Esophagus mucosa (tissue), 1 donor: ENCODE data around the gene CEBPE. TPM values are rescaled to one million over a fixed set of nuclear protein-coding genes. Genes with fewer than 3 reads are reported as not detected.
A peak's percentile ranks its signal among the peaks of the same experiment; 100 is the strongest.
"Not testable (repeated sequence)": the region's sequence is repeated elsewhere in the genome, so short reads cannot be mapped to it uniquely, and the experiment has no call there.

Experiments used
- ATAC-seq: fragments of 200-7000 bp; cut with Tn5 transposase; one replicate; pipeline ENCODE4 v1.9.1; 2020
- total RNA-seq: library from RNA; stranded (reverse); gene quantifications from one replicate; pipeline ENCODE4 v1.2.4, GENCODE V29; 2023
- donor health status: DM: yes; HTN: yes; CAD: no.

CEBPE gene
- total RNA-seq, 1 donor from 2014 or later, result not detected

DNA sequence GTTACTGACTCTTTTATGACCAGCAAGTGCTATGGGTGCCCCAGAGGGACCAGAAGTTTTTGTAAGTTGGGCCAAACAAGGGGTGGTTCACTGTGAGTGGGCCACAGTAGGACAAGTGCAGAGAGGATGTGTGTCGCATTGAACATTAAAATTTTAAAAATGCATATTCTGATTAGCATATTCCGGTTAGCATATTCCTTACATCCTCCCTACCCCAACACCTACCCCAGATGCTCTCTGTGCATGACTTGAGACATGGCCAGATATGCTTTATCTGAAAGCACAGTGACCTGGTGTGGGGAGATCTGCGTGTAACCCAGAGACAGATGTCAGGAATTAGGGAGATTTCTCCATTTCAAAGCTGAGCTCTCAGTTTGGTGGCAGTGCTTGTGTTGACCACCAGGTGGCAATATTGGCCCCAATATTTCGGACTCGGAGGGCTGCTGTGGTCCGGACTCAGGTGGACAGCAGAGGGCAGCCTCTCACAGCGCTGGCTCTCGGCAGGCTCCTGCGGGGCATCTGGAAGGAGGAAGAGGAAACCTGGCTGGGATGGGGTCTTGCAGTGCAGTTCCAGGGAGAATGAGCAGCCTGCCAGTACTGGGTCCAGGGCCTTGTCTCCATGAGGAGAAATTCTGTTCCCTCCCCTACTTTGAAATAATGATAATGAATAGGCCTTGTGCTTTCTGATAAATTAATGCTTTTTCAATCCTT lies 1.6 kb upstream of the CEBPE start:
- ATAC-seq, result peak; percentile 86

DNA sequence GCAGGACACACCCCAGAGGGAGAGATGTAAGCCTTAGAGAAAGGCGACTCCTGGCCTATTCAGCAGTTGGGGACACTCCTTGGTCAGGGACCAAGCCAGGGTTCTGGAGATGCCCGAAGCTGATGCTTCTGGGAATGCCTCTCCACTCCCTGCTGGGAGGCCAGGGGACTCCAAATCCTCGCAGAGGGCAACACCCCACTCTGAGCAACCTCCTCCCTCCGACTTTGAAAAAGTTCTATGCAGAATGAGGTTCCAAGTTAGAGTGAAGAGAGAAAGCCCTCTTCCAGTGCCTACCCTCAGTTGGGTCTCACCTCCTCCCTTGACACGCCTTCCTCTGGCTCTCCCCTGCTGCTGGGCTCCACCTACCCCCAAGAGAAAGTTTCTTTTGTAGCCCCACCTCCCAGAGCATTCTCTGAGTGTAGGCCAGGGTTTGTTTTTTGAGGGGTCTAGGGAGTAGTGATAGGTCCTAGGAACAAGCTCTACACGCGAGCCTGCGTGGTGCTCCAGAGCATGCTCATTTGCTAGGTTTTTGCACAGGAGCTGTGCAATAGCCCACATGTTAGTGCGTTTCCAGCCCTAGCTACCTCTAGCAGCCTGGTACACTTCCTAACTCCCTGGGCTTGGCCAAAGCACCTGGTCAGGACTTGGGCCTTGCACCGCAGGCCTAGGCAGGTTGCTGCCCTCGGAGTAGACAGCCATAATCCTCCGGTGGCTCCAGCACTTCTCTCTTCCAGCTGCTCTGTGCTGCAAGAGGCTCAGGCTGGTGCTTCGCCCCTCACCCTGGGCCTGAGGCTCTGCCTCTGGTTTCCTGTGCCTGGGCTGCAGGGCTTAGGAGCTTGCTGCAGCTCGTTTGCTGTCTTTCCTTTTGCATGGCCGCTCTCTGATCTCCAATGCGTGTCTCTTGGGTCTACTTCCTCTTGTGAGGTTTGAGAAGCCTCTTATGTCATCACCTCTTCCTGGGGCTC lies 590 bp upstream of the CEBPE start:
- no peak for ATAC-seq

DNA sequence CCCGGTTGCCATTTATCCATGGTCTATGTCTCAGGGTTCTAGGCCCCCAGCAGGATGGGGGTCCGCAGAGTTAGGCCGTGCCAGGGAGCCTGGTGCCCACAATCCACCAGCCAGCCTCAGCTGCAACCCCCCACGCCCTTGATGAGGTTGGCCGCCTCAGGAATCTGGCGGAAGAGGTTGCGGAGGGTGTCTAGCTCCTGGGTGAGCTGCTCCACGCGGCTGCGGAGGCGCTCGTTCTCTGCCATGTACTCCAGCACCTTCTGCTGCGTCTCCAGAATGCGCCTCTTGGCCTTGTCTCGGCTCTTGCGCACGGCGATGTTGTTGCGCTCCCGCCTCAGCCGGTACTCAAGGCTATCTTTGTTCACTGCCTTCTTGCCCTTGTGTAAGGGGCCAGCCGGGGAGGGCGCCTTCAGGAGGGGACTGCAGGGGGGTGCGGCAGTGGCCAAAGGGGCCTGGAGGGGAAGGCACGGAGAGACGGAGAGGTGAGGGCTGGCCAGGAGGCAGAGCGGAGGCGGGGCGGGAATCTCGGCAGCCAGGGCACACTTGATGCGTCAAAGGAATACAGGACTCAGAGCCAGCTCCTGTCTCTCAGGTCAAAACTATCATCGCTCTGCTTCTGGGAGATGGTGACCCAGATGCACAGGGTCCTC lies 1.6 kb downstream of the CEBPE start:
- no peak for ATAC-seq

DNA sequence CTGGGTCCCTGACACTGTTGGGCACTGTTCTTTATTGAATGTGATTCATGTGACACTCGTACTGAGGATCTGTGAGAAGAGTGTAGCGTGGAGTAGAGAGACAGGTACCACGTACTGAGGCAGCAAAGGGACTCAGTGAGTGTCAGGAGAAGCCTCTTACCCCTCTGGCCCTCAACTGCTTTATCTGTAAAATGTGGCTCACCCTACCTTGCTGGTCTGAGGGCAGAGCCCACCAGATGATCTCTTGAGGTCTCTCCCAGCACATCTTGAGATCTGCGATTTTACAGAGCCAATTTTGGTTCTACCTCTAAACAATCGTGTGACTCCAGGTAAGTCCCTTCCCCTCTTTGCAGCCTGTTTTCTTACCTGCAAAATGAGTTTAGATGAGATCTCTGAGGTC lies 3.1 kb downstream of the CEBPE start:
- no peak for ATAC-seq

DNA sequence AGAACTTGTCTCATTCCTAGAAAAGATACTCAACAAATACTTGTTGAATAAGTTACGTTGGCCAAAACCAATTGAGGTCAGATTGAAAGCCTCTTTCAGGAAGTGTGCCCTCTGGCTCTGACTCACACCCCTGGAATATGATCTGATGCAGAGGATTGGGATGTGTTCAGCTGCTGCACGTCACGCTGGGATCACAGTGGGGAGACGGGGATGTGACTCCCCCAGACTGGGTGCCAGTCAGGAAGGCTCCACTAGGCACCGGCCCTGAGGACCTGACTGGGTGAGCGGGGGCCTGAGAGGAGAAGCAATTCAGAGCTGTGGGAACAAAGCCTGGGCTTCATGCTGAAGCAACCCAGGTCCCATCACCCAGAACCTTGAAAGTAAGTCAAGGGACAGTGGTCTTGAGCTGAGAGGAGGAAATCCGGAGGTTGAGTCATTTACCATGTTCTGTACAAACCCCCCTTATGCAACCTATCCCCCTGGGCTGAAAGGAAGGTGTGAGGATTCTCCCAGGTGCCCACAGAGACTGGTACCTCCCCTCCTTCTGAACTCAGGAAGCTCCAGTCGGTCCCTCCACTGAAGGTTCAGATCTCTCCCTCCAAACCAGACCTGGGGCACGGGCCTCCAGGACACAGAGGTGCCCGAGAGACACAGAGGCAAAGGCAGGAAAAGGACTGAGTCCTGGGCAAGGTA lies 3.9 kb downstream of the CEBPE start:
- ATAC-seq, result peak; percentile 80

DNA sequence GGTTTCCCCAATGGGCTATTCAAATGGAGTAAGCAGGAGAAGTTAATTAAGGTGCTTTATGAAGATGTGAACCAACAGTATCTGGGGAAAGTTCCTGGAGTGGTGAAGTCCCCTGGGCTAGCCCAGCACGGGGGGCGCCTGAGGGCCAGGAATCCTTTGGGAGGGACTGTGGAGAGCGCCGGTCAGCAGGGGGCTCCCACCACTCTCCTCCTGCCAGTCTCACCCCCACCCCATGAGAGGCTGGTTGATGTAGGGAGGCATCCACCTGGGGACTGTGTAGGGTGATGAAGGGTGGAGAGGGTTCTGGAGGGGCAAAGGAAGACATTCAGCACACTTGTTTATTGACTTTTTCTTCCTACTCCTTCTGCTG lies 4.4 kb downstream of the CEBPE start:
- ATAC-seq, result no peak

DNA sequence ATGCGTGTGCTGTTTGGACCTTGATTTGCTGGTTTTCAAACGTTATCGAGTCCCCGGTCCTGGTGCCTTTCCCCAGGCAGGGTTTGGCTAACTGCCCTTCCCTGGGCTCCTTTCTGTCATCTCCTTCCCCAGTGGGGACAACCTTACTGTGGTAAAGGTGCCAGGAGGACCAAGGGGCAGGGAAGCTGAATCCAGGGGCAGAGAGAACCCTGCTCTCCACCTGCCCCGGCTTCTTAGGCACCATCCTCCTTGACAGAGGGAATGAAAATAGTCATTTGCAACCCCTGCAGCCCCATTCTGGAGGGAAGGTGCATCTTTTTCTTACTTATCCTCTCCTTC lies 5.0 kb downstream of the CEBPE start:
- no peak for ATAC-seq

DNA sequence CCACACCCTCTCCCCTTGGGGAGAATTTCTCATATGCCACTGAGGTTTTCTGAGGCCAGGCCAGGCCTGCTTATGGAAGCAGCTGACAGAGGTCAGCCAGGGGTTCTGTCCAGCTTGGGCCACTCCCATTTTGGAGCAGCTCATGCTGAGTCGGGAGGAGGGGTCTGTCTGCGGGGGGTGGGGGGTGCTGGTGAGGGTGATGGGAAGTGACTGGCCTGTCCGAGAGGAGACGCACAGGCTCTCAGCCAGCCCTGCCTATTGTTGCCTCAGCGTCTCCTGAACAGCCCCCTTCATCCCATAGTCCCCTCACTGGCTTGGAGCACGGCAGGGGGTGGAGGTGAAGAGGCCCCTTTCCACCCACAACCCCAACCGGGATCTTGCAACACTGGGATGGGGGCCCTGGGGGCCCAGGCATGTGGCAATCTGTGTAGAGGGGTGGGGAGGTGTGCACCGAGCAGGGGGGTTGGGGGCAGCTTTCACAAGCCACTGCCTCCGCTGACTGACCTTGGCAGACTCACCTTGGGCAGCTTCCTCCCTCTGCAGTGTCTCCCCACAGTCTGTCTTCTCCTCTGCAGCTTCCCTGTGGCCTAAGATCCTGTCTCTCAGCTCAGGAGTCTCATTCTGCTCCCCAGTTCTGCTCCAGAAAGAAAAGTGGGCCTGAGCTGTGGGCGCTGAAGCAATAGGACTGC lies 5.5 kb downstream of the CEBPE start:
- ATAC-seq, result no peak

DNA sequence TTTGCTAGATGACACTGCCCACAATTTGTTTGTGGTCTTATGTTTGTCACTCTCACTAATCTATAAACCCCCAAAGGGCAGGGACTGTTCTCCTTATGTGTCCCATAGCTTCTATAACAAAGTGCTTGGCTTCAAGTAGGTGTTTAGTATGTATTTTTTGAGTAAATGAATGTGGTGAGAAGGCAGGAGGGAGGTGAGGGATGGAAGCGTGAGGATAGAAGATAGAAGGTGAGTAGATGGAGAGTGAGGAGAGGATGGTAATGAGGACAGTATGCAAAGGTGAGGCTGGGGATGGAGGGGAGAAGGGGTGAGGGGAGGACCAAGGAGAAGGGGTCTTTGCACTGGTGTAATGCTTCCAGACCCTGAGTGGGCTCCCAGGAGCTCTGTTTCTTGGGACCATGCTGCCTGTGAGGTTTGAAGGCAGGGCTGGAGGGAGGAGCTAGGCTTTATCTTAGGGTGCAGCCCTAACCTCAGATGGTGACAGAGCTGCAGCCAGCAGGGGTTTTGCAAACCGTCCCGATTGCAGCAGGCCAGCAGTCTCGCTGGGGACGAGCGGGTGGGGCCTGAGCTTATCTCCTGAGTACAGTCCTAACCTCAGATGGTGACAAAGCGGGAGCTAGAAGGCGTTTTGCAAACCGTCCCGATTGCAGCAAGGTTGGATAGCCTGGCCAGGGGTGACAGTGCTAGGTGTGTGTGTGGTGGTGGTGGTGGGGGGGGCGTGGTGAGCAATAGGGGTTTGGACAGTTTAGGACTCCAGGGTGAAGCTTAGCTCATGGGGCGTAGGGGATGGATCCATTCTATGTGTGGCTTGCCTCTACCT lies 6.5 kb downstream of the CEBPE start:
- no peak for ATAC-seq

DNA sequence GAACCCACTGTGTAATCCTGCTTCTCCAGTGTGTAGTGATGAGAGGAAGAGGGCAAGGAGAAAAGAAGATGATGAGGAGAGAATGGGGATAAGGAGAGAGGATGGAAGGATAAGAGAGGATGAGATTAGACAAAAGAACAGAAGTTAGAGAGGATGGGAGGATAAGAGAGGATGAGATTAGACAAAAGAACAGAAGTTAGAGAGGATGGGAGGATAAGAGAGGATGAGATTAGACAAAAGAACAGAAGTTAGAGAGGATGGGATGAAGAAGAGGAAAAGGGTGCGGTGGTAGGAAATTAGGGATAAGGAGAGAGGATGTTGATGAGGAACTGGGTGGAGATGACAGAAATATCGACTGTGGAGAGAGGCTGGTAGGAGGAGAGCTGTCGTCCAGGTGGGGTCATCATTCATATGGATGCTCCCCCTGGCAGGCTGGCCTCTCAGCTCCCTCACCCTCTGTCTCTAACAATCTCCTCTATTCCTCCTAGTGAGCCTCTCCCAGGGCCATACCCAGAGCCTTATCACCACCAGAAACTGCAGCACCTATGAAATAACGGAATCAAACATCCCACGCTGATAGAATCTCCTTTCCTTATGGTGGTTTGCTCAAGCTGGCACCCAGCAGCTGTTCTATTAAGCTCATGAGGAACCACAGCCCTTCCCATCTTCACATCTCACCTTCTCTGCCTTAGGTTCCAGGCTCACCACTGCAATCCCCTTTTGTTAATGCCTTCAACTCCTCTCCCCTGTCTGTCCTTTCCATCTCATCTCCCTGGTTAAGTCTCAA lies 8.3 kb downstream of the CEBPE start:
- no peak for ATAC-seq

DNA sequence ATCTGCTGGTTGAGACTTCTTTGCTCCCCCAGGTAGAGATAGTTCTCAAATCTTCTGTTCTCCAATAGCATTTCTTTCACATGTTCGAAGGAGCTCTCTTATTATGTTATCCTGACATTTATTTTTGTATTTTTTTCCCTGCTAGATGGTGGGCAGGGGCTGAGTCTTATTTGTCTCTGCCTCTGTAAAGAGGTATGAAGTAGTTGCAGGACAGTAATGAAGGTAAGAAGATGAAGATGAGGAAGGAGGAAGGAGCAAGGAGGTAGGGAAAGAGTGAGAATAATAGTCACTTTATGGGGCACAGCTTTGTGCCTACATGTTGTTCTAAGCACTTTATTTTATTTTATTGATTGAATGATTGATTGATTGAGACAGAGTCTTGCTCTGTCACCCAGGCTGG lies 9.3 kb downstream of the CEBPE start:
- no peak for ATAC-seq

DNA sequence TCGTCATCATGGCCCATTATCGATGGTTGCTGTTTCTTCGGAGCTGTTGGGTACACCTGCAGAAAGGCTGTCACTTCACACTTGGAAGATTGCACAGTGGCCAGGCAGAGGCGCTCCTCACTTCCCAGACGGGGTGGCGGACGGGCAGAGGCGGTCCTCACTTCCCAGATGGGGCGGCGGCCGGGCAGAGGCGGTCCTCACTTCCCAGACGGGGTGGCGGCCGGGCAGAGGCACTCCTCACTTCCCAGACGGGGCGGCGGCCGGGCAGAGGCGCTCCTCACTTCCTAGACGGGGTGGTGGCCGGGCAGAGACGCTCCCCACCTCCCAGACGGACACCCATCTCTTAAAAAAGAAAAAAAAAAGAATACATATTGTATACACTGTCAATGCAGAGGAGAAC lies 10.9 kb downstream of the CEBPE start:
- ATAC-seq, result not testable (repeated sequence)

DNA sequence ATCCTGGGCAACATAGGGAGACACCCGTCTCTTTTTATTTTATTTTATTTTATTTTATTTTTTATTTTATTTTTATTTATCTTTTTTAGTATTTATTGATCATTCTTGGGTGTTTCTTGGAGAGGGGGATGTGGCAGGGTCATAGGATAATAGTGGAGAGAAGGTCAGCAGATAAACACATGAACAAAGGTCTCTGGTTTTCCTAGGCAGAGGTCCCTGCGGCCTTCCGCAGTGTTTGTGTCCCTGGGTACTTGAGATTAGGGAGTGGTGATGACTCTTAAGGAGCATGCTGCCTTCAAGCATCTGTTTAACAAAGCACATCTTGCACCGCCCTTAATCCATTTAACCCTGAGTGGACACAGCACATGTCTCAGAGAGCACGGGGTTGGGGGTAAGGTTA lies 11.4 kb downstream of the CEBPE start:
- ATAC-seq, result not testable (repeated sequence)

DNA sequence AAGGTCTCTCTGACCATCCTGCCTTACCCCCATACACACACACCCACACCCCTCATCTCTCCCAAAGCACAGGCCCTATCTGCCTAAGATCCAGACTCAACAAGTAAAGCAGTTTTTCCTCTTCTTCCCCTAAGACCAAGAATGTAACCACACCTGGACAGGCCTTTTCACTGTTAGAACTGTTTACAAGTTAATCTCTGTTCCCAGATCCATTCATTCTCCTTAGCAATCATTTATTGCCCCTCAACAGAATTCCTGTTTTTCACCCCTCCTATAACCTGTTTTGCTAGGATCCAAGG lies 12.4 kb downstream of the CEBPE start:
- ATAC-seq, result no peak

DNA sequence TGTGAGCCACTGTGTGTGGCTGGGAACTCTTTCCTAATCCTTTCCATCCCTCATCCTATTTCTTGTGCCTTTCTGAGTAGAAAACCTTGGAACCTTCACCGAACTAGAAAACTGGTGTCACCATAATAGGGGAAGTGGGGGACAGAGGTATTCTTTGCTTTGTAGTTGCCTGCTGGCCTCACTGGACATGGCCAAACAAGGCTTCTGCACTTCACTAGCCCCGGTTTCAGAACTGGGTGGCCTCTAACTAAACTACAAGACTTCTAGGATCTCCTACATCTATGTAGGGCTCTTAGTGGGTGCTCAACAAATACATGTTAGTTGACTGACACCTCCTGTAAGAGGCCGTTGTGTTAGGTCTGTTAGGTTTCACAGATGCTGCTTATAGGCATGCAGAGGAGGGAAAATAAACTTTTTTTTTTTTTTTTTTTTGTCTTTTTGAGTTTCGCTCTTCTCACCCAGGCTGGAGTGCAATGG lies 13.7 kb downstream of the CEBPE start:
- no peak for ATAC-seq

DNA sequence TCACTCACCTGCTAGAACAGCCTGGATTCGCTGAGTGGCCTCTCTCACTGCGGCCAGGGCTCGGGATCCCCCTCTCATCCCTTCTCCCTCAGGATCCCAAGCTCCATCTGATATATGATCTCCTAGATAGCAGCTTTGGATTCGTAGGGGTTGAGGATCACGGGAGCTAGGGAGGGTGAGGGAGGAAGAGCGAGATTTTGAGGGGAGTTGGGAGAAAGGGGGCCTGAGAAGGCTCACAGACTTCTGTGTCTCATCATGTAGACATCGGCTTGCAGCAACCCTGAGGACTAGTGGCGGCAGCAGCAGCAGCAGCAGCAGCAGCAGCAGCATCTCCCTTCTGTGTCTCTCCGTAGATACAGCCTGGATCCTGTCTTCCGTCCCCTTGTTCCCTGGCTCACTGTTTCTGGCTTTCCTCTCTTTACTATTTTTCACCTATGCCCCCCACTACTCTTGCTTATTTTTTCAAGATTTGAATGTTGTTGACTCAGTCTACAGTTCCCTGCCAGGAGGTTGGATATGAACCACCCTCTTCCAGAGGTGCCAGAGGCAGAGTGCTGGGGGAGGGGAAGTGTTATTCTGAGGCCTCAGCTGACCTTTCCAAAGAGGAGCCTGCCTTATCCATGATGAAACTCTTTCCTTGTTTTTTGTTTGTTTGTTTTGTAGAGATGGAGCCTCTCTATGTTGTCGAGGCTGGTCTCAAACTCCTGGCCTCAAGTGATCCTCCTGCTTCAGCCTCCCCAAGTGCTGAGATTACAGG lies 14.3 kb downstream of the CEBPE start, which contains the start of gene CIROP:
TSS of gene CIROP (minus strand) at position 399 of the 757 bp plus-strand sequence. CDS start at position 330, 69 bp downstream.
- ATAC-seq, result no peak

DNA sequence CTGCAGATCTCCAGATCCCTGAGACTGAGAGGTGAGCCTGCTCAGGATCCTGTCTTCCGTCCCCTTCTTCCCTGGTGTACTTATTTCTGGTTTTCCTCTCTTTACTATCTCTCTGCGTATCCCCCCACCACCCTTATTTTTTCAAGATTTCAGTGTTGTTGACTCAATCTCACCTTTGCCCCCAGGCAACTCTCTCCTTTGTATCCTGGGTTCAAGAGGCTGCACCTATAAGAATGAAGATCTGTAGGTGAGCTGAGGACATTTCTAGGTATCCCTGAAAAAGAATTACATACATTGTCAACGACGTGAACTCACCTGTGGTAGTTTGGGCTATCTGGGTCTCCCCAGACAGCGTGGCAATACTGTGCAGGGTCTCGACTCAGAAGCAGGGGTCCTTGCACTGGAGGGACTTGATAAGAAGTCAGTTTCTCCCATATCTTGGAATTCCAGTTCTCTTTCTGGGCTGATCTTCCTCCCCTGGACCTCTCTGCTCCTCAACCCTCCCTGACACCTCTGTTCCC lies 14.9 kb downstream of the CEBPE start:
- ATAC-seq, result no peak

DNA sequence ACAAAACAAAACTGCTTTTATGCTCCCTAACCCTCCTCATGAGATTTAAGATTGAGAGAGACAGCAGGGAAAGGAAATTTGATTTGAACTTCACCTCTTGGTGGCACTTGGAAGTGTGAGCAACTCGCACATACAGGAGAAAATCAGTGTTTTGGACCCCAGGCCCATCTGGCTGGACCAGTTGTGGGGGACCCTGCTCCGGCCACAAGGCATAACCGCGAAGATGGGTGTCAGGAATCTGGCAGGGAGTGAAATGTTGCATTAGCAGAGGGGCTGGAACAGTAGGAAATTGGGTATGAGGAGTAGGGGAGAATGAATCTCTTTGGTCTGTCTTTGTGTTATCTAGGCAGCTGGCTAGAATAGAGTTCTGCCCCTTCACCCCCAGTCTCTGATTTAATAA lies 15.5 kb downstream of the CEBPE start:
- ATAC-seq, result no peak

DNA sequence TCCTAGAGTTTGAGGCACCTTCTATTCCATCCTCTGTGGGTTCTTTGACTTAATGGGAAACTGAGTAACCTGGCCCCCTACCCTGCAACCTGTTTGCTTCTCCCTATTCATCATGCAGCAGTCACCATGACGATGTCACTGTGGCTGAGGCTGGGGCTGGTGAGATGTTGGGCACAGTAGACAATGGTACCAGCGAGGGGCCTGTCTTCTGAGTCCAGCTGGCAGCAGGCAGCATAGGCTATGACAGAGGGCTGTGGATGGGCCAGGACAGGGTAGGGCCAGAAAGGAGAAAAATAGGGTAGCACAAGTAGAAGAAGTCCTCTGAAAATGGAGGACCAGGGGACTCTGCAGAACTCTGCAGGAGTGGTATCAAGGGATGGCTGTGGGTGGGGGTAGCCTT lies 16.3 kb downstream of the CEBPE start:
- no peak for ATAC-seq
